KMS-11 (cell line): Measurements from ENCODE around the gene VIL1.
A peak's percentile ranks its signal among the peaks of the same experiment; 100 is the strongest.

ENCODE experiments used
- H2AFZ ChIP-seq: fragments of 200-600 bp; sonication (generic); 2 replicates; pipeline ENCODE4 v1.6.1; 2016; ENCODE audit warnings: antibody characterized with exemption, mixed run types, low read depth
- H3K27ac ChIP-seq: fragments of 200-600 bp; sonication (generic); 2 replicates; pipeline ENCODE4 v1.6.1; 2016; ENCODE audit warnings: mild to moderate bottlenecking, mixed run types
- H3K27me3 ChIP-seq: fragments of 200-600 bp; sonication (generic); 2 replicates; pipeline ENCODE4 v1.6.1; 2017; ENCODE audit warnings: mild to moderate bottlenecking, low read depth, mixed run types, moderate library complexity; ENCODE audit not compliant: insufficient read depth
- H3K36me3 ChIP-seq: fragments of 200-600 bp; sonication (generic); 2 replicates; pipeline ENCODE4 v1.6.1; 2017; ENCODE audit warnings: mild to moderate bottlenecking, mixed run types; ENCODE audit not compliant: insufficient read depth
- H3K4me1 ChIP-seq: fragments of 200-600 bp; sonication (generic); 2 replicates; pipeline ENCODE4 v1.6.1; 2016; ENCODE audit warnings: mild to moderate bottlenecking, low read depth, mixed run types; ENCODE audit not compliant: poor library complexity, severe bottlenecking
- H3K4me2 ChIP-seq: fragments of 200-600 bp; sonication (generic); 2 replicates; pipeline ENCODE4 v1.7.0; 2016; ENCODE audit warnings: mild to moderate bottlenecking, mixed run types
- H3K4me3 ChIP-seq: fragments of 200-600 bp; sonication (generic); IDR thresholded peaks from 2 replicates; pipeline ENCODE4 v1.6.1; 2017; ENCODE audit warnings: low read depth, low read length, mixed read lengths; ENCODE audit not compliant: insufficient read depth
- H3K79me2 ChIP-seq: fragments of 200-600 bp; sonication (generic); 2 replicates; pipeline ENCODE4 v1.6.1; 2016; ENCODE audit warnings: low read depth, mixed run types; ENCODE audit not compliant: insufficient read depth
- H3K9ac ChIP-seq: fragments of 200-600 bp; sonication (generic); 2 replicates; pipeline ENCODE4 v1.6.1; 2016; ENCODE audit warnings: mild to moderate bottlenecking, mixed run types
- H4K20me1 ChIP-seq: fragments of 200-600 bp; sonication (generic); 2 replicates; pipeline ENCODE4 v1.6.1; 2016; ENCODE audit warnings: mild to moderate bottlenecking, mixed run types; ENCODE audit not compliant: insufficient read depth
- CTCF ChIP-seq: fragments of 200-600 bp; sonication (generic); conservative IDR thresholded peaks from 2 replicates; pipeline ENCODE4 v1.6.1; 2017; ENCODE audit warnings: low read depth, mild to moderate bottlenecking, antibody characterized with exemption, low read length, moderate library complexity, mixed read lengths

VIL1 gene

GRCh38 chr2:218400167-218400929, 18.6 kb upstream of the VIL1 start:
- no peak overlapping the region for H3K4me2 ChIP-seq
- H3K4me3 ChIP-seq: peak overlapping the region; percentile 2
- H3K9ac ChIP-seq: peak overlapping the region; percentile 97
- H3K27ac ChIP-seq: peak overlapping the region; percentile 93
- peaks cover 16% of the 10 kb centered on the region for H3K4me1 ChIP-seq
- H3K36me3 ChIP-seq: no peaks in the 10 kb centered on the region
- no peak for TF ChIP-seq CTCF
- no peaks in the 10 kb centered on the region for H3K27me3 ChIP-seq
- H2AFZ ChIP-seq: peak overlapping the region; percentile 49
- peaks cover 17% of the 10 kb centered on the region; the same call in 1 of the 2 replicates for H3K79me2 ChIP-seq
- no peaks in the 10 kb centered on the region for H4K20me1 ChIP-seq

- no peaks in the 10 kb centered on the region for H3K27me3 ChIP-seq
- peaks cover 19% of the 10 kb centered on the region for H3K4me1 ChIP-seq
- H3K4me2 ChIP-seq: peak overlapping the region; percentile 48
- TF ChIP-seq CTCF: no peak
- no peak overlapping the region for H2AFZ ChIP-seq
- no peaks in the 10 kb centered on the region for H4K20me1 ChIP-seq
- no peak overlapping the region for H3K4me3 ChIP-seq
- peak overlapping the region; percentile 11; the same call in 1 of the 2 replicates for H3K27ac ChIP-seq
- peaks cover 17% of the 10 kb centered on the region; the same call in 1 of the 2 replicates for H3K79me2 ChIP-seq
- H3K9ac ChIP-seq: peak overlapping the region; percentile 97; the same call in 1 of the 2 replicates
- no peaks in the 10 kb centered on the region for H3K36me3 ChIP-seq
Observed at GRCh38 chr2:218400930-218401881, 17.7 kb upstream of the VIL1 start.

GRCh38 chr2:218401890-218402289, 17.0 kb upstream of the VIL1 start:
- Histone ChIP-seq H4K20me1 (no peaks in the 10 kb centered on the region), H3K79me2 (peaks cover 17% of the 10 kb centered on the region; the same call in 1 of the 2 replicates), H3K9ac (no peak overlapping the region; the same call in 1 of the 2 replicates), H2AFZ (no peak overlapping the region), H3K4me2 (peak overlapping the region; percentile 48; the same call in 1 of the 2 replicates), H3K36me3 (no peaks in the 10 kb centered on the region), H3K4me1 (peaks cover 22% of the 10 kb centered on the region), H3K27me3 (no peaks in the 10 kb centered on the region), H3K27ac (no peak overlapping the region), H3K4me3 (no peak overlapping the region)
- no peak for TF ChIP-seq CTCF

- H3K36me3 ChIP-seq: no peaks in the 10 kb centered on the region
- no peak overlapping the region for H3K9ac ChIP-seq
- no peak overlapping the region for H3K4me3 ChIP-seq
- no peaks in the 10 kb centered on the region for H3K27me3 ChIP-seq
- no peak overlapping the region for H3K27ac ChIP-seq
- no peak overlapping the region for H3K4me2 ChIP-seq
- H3K4me1 ChIP-seq: peaks cover 22% of the 10 kb centered on the region
- H3K79me2 ChIP-seq: peaks cover 17% of the 10 kb centered on the region; the same call in 1 of the 2 replicates
- no peak for TF ChIP-seq CTCF
- H2AFZ ChIP-seq: no peak overlapping the region
- H4K20me1 ChIP-seq: no peaks in the 10 kb centered on the region
Observed at GRCh38 chr2:218402491-218402901, 16.4 kb upstream of the VIL1 start.
